Omental fat pad (tissue), 4 donors: ENCODE results near the gene SLC24A3. TPM values are rescaled to one million over a fixed set of nuclear protein-coding genes. Genes with fewer than 3 reads are reported as not detected.

Experiments used
- ATAC-seq: fragments of 150-250 bp; one replicate; pipeline ENCODE4 v1.9.1; 2016; ENCODE audit warnings: mild to moderate bottlenecking, moderate library complexity; ENCODE audit not compliant: low FRiP score
- DNase-seq: peaks from one replicate; pipeline ENCODE4 v3.0.0-alpha.2; 2019; ENCODE audit warnings: low spot score
- CTCF ChIP-seq, 3 donors: fragments of 450-650 bp; IDR thresholded peaks; one replicate each; pipeline ENCODE4 v1.5.1; 2016 to 2017; ENCODE audit warnings: antibody characterized with exemption in 3 of 3, mild to moderate bottlenecking in 3 of 3, moderate library complexity in 2 of 3
- total RNA-seq, 4 donors: library from RNA; depleted of rRNA; stranded (reverse); fragments of >200 nt; gene quantifications; one replicate each; pipeline ENCODE4 v1.1.0, GENCODE V29; 2016

The SLC24A3 gene
- total RNA-seq, 4 donors from 2014 or later: 6.3 to 14.0 (median 9.2) TPM

- no peak for ATAC-seq
- DNase-seq: no peak
- no peak for TF ChIP-seq CTCF (IDR thresholded peaks at IDR 0.05)
These were observed 431.6 kb downstream of the SLC24A3 start for GRCh38 chr20:19644085-19644484.

GRCh38 chr20:19646963-19647362 is 434.5 kb downstream of the SLC24A3 start:
- TF ChIP-seq CTCF (IDR thresholded peaks at IDR 0.05): no peak
- ATAC-seq (no peak), DNase-seq (no peak)

GRCh38 chr20:19648024-19648423 is 435.6 kb downstream of the SLC24A3 start:
- ATAC-seq: no peak
- DNase-seq: no peak
- no peak for TF ChIP-seq CTCF (IDR thresholded peaks at IDR 0.05)

GRCh38 chr20:19649041-19649440 is 436.6 kb downstream of the SLC24A3 start:
- ATAC-seq: no peak
- no peak for DNase-seq
- TF ChIP-seq CTCF (IDR thresholded peaks at IDR 0.05): no peak

- no peak for DNase-seq
- no peak for ATAC-seq
- TF ChIP-seq CTCF (IDR thresholded peaks at IDR 0.05): no peak
These were observed 440.2 kb downstream of the SLC24A3 start for GRCh38 chr20:19652591-19653026.

GRCh38 chr20:19653327-19653726 is 440.9 kb downstream of the SLC24A3 start:
- DNase-seq (no peak), ATAC-seq (no peak)
- no peak for TF ChIP-seq CTCF (IDR thresholded peaks at IDR 0.05)

GRCh38 chr20:19654921-19655320 is 442.5 kb downstream of the SLC24A3 start:
- ATAC-seq (no peak), DNase-seq (no peak)
- no peak for TF ChIP-seq CTCF (IDR thresholded peaks at IDR 0.05)
